ENCODE data around the gene GABARAPL1. TPM values are rescaled to one million over a fixed set of nuclear protein-coding genes. Genes with fewer than 3 reads are reported as not detected.

Gene GABARAPL1
- total and polyA plus RNA-seq, 10 of the 15 experiments (the other 5 are each of a cell fraction or from before 2014, with no cell fraction given) = 0.42 to 3.7 (median 1.4) TPM

GRCh38 chr12:10247436-10248058 lies 34.9 kb downstream of the GABARAPL1 start:
- ChIA-PET RAD21 (ENCODE audit: unreplicated experiment) (no interaction called here), POLR2A (no interaction called here)
- intact Hi-C loops (cut with micrococcal nuclease; ENCODE audit: unreplicated experiment) = no loop called here

GRCh38 chr12:10249690-10250455 lies 37.2 kb downstream of the GABARAPL1 start:
- SMC1A ChIA-PET (ENCODE audit: uncharacterized antibody, unreplicated experiment) = interaction anchor here (0.7 kb wide), 1 partner anchor 13 kb away, joined by 4 read pairs; no protein-coding TSS in a partner anchor
- H3K79me2 ChIP-seq (ENCODE audit: control insufficient read depth, insufficient read depth, low read length) = no peaks in the 10 kb centered on the region
- H3K9ac ChIP-seq (ENCODE audit: control insufficient read depth, insufficient read depth, low read length) = no peak overlapping the region
- ATAC-seq (no peak; the same call in 2 of the 3 replicates), FAIRE-seq (no peak), DNase-seq (ENCODE audit: low read depth, low spot score) (no peak)
- intact Hi-C loops (cut with micrococcal nuclease; ENCODE audit: unreplicated experiment) = no loop called here
- no peaks in the 10 kb centered on the region for H3K27me3 ChIP-seq (replicated peaks in 1 of 2; ENCODE audit: control insufficient read depth in 2 of 2, insufficient read depth in 2 of 2, low read length in 1 of 2)
- H3K4me2 ChIP-seq (ENCODE audit: control insufficient read depth, insufficient read depth) = no peak overlapping the region
- WGBS (ENCODE audit: insufficient coverage, insufficient replicate concordance, low lambda C conversion rate, missing lambda C conversion rate) = 19% methylated on average over 8 of the region's 8 CpGs
- no peaks in the 10 kb centered on the region; the same call in 2 of the 3 replicates for H3K9me3 ChIP-seq (replicated peaks; ENCODE audit: control insufficient read depth, insufficient read depth, low read length)
- no peaks in the 10 kb centered on the region for H3K36me3 ChIP-seq (ENCODE audit: control insufficient read depth in 2 of 2, insufficient read depth in 2 of 2, low read length in 1 of 2)
- in situ Hi-C loops (cut with MboI) = no loop called here
- H3K27ac ChIP-seq (ENCODE audit: control insufficient read depth, insufficient read depth) = no peak overlapping the region
- no peak overlapping the region for H3K4me3 ChIP-seq
- CTCF ChIA-PET = interaction anchor here (0.6 to 1.5 kb wide), 2 partner anchors 12 to 14 kb away, joined by 3 read pairs; no protein-coding TSS in a partner anchor
- no peak overlapping the region for H2AFZ ChIP-seq (ENCODE audit: control insufficient read depth, low read depth, low read length)
- RAD21 ChIA-PET (ENCODE audit: unreplicated experiment) = no interaction called here
- no TSS peak for BruUV-seq (replicated peaks)
- no peaks in the 10 kb centered on the region for H4K20me1 ChIP-seq (ENCODE audit: control insufficient read depth, insufficient read depth)
- H3K4me1 ChIP-seq (ENCODE audit: control insufficient read depth, insufficient read depth, low read length) = peaks cover 3% of the 10 kb centered on the region
- POLR2A ChIA-PET = no interaction called here
- 0 out of 2 replicates have a peak, but pooled peaks have one; percentile 16 for TF ChIP-seq CREM (IDR thresholded peaks at IDR 0.05; ENCODE audit: low read depth)
- TF ChIP-seq RELA (IDR thresholded peaks at IDR 0.05; ENCODE audit: borderline replicate concordance, partially characterized antibody) = no peak
- peak; percentile 61; the same call in 1 of the 2 replicates for TF ChIP-seq FOXM1 (IDR thresholded peaks at IDR 0.05; ENCODE audit: low read depth, low read length)
- peak; percentile 22; the same call in 1 of the 2 replicates for TF ChIP-seq RAD21 (IDR thresholded peaks at IDR 0.05; ENCODE audit: insufficient read depth, low read depth, low read length)
- TF ChIP-seq, protein P1, sequence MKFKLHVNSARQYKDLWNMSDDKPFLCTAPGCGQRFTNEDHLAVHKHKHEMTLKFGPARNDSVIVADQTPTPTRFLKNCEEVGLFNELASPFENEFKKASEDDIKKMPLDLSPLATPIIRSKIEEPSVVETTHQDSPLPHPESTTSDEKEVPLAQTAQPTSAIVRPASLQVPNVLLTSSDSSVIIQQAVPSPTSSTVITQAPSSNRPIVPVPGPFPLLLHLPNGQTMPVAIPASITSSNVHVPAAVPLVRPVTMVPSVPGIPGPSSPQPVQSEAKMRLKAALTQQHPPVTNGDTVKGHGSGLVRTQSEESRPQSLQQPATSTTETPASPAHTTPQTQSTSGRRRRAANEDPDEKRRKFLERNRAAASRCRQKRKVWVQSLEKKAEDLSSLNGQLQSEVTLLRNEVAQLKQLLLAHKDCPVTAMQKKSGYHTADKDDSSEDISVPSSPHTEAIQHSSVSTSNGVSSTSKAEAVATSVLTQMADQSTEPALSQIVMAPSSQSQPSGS (IDR thresholded peaks at IDR 0.05; ENCODE audit: low read length) = peak; percentile 7; the same call in 1 of the 2 replicates
- TF ChIP-seq, protein P2, sequence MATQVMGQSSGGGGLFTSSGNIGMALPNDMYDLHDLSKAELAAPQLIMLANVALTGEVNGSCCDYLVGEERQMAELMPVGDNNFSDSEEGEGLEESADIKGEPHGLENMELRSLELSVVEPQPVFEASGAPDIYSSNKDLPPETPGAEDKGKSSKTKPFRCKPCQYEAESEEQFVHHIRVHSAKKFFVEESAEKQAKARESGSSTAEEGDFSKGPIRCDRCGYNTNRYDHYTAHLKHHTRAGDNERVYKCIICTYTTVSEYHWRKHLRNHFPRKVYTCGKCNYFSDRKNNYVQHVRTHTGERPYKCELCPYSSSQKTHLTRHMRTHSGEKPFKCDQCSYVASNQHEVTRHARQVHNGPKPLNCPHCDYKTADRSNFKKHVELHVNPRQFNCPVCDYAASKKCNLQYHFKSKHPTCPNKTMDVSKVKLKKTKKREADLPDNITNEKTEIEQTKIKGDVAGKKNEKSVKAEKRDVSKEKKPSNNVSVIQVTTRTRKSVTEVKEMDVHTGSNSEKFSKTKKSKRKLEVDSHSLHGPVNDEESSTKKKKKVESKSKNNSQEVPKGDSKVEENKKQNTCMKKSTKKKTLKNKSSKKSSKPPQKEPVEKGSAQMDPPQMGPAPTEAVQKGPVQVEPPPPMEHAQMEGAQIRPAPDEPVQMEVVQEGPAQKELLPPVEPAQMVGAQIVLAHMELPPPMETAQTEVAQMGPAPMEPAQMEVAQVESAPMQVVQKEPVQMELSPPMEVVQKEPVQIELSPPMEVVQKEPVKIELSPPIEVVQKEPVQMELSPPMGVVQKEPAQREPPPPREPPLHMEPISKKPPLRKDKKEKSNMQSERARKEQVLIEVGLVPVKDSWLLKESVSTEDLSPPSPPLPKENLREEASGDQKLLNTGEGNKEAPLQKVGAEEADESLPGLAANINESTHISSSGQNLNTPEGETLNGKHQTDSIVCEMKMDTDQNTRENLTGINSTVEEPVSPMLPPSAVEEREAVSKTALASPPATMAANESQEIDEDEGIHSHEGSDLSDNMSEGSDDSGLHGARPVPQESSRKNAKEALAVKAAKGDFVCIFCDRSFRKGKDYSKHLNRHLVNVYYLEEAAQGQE (IDR thresholded peaks at IDR 0.05; ENCODE audit: low read depth, low read length) = no peak
- TF ChIP-seq NBN (IDR thresholded peaks at IDR 0.05) = no peak
- no peak for TF ChIP-seq ZNF24 (IDR thresholded peaks at IDR 0.05)
- no peak for TF ChIP-seq STAT3 (IDR thresholded peaks at IDR 0.05; ENCODE audit: low read depth, low read length)
- TF ChIP-seq RUNX3 (IDR thresholded peaks at IDR 0.05; ENCODE audit: low read length) = peak; percentile 80
- no peak for TF ChIP-seq LARP7 (IDR thresholded peaks at IDR 0.05)

More at GRCh38 chr12:10247436-10248058, 34.9 kb downstream of the GABARAPL1 start:
- H3K9me3 ChIP-seq (replicated peaks; ENCODE audit: control insufficient read depth, insufficient read depth, low read length) = no peaks in the 10 kb centered on the region; the same call in 2 of the 3 replicates
- DNase-seq (ENCODE audit: low read depth, low spot score) (no peak), ATAC-seq (no peak), FAIRE-seq (no peak)
- H3K36me3 ChIP-seq (ENCODE audit: control insufficient read depth in 2 of 2, insufficient read depth in 2 of 2, low read length in 1 of 2) = no peaks in the 10 kb centered on the region
- SMC1A ChIA-PET (ENCODE audit: uncharacterized antibody, unreplicated experiment) = no interaction called here
- no peaks in the 10 kb centered on the region for H3K27me3 ChIP-seq (replicated peaks in 1 of 2; ENCODE audit: control insufficient read depth in 2 of 2, insufficient read depth in 2 of 2, low read length in 1 of 2)
- H2AFZ ChIP-seq (ENCODE audit: control insufficient read depth, low read depth, low read length) = no peak overlapping the region
- no TSS peak for BruUV-seq (replicated peaks)
- no peak overlapping the region for H3K9ac ChIP-seq (ENCODE audit: control insufficient read depth, insufficient read depth, low read length)
- H3K4me3 ChIP-seq = no peak overlapping the region
- H3K4me2 ChIP-seq (ENCODE audit: control insufficient read depth, insufficient read depth) = no peak overlapping the region
- peak; percentile 39; the same call in 1 of the 2 replicates for TF ChIP-seq RUNX3 (IDR thresholded peaks at IDR 0.05; ENCODE audit: low read length)
- TF ChIP-seq EZH2 (IDR thresholded peaks at IDR 0.05; ENCODE audit: borderline replicate concordance, control insufficient read depth, low read depth, low read length) = no peak
- CTCF ChIA-PET = no interaction called here
- no peaks in the 10 kb centered on the region for H3K79me2 ChIP-seq (ENCODE audit: control insufficient read depth, insufficient read depth, low read length)
- H4K20me1 ChIP-seq (ENCODE audit: control insufficient read depth, insufficient read depth) = no peaks in the 10 kb centered on the region
- WGBS (ENCODE audit: insufficient coverage, insufficient replicate concordance, low lambda C conversion rate, missing lambda C conversion rate) = 36% methylated on average over 5 of the region's 5 CpGs
- H3K4me1 ChIP-seq (ENCODE audit: control insufficient read depth, insufficient read depth, low read length) = peaks cover 13% of the 10 kb centered on the region
- no peak overlapping the region for H3K27ac ChIP-seq (ENCODE audit: control insufficient read depth, insufficient read depth)
- in situ Hi-C loops (cut with MboI) = no loop called here

Measured in GM12878 (cell line).